ENCODE measurements around the gene LTBP4. TPM values are rescaled to one million over a fixed set of nuclear protein-coding genes. Genes with fewer than 3 reads are reported as not detected.
A peak's percentile ranks its signal among the peaks of the same experiment; 100 is the strongest.

LTBP4 gene
- total and polyA plus RNA-seq, 2 of the 13 experiments (the other 11 are each of a cell fraction or from before 2014, with no cell fraction given) = 0.86 to 2.3 TPM

DNA sequence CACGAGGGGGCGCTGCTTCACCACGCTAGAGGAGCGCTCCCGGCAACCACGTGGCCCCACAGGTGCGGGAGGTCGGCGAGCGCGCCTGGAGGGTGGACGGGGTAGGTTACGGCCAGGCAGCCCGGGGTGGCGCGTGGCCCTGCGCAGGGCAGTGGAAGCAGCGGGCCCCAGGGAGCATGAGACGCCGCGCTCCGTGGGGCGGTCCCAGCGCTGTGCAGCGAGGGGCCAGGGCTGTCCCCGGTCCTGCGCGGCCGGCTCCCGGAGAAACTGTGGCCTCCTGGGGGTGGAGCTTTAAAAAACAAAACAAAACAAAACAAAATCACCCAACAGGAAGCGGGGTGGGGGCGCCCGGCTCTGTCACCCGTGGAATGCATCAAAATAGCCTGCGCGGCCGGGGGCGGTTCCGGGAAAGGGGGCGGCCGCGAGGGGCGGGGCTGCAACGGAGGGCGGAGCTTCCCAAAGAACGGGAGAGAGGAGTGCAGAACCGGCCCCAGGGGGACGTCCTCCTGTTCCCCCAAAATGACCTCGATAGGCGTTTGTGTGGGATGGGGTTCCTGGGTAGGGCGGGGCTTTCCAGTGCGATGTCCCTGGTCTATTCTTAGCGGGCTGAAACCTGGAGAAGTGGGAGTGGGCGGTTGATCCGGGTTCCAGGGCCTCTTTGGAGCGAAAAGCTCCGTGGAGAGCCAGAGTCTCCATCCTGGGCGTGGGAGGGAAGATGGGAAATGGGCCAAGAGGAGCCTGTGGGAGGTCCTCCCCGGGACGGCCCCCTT, 61.9 kb downstream of the LTBP4 start (continued):
- TF ChIP-seq SNAPC4 (CRISPR knock-in tag; IDR thresholded peaks at IDR 0.05) (no peak), ZFX (CRISPR knock-in tag; IDR thresholded peaks at IDR 0.05; ENCODE audit: low read depth) (peak; percentile 50), ZNF3 (CRISPR knock-in tag; IDR thresholded peaks at IDR 0.05) (no peak), SKIL (CRISPR knock-in tag; IDR thresholded peaks at IDR 0.05; ENCODE audit: borderline replicate concordance) (peak; percentile 65), ZNF788 (CRISPR knock-in tag; IDR thresholded peaks at IDR 0.05; ENCODE audit: borderline replicate concordance) (peak; percentile 59; the same call in 1 of the 2 replicates), GPN1 (CRISPR knock-in tag; IDR thresholded peaks at IDR 0.05; ENCODE audit: borderline replicate concordance) (no peak), ZSCAN21 (CRISPR knock-in tag; IDR thresholded peaks at IDR 0.05; ENCODE audit: borderline replicate concordance) (peak; percentile 69; the same call in 1 of the 2 replicates), ZNF317 (CRISPR knock-in tag; IDR thresholded peaks at IDR 0.05) (no peak), ZNF773 (CRISPR knock-in tag; IDR thresholded peaks at IDR 0.05; ENCODE audit: borderline replicate concordance) (peak; percentile 87; the same call in 1 of the 2 replicates), NR2C2 (CRISPR knock-in tag; IDR thresholded peaks at IDR 0.05; ENCODE audit: borderline replicate concordance) (no peak), MTF2 (CRISPR knock-in tag; IDR thresholded peaks at IDR 0.05; ENCODE audit: borderline replicate concordance) (peak; percentile 88; the same call in 1 of the 2 replicates), SMAD9 (CRISPR knock-in tag; IDR thresholded peaks at IDR 0.05) (no peak), HMG20A (CRISPR knock-in tag; IDR thresholded peaks at IDR 0.05; ENCODE audit: borderline replicate concordance) (no peak), ZNF564 (CRISPR knock-in tag; IDR thresholded peaks at IDR 0.05) (no peak; the same call in 1 of the 2 replicates), SP140L (CRISPR knock-in tag; IDR thresholded peaks at IDR 0.05; ENCODE audit: borderline replicate concordance) (no peak), ZNF878 (CRISPR knock-in tag; IDR thresholded peaks at IDR 0.05) (no peak), ZNF567 (CRISPR knock-in tag; IDR thresholded peaks at IDR 0.05; ENCODE audit: borderline replicate concordance) (no peak)
- TF ChIP-seq, protein P1, sequence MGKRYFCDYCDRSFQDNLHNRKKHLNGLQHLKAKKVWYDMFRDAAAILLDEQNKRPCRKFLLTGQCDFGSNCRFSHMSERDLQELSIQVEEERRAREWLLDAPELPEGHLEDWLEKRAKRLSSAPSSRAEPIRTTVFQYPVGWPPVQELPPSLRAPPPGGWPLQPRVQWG (CRISPR knock-in tag; IDR thresholded peaks at IDR 0.05; ENCODE audit: borderline replicate concordance, low read depth) = no peak
- TF ChIP-seq, protein P2, sequence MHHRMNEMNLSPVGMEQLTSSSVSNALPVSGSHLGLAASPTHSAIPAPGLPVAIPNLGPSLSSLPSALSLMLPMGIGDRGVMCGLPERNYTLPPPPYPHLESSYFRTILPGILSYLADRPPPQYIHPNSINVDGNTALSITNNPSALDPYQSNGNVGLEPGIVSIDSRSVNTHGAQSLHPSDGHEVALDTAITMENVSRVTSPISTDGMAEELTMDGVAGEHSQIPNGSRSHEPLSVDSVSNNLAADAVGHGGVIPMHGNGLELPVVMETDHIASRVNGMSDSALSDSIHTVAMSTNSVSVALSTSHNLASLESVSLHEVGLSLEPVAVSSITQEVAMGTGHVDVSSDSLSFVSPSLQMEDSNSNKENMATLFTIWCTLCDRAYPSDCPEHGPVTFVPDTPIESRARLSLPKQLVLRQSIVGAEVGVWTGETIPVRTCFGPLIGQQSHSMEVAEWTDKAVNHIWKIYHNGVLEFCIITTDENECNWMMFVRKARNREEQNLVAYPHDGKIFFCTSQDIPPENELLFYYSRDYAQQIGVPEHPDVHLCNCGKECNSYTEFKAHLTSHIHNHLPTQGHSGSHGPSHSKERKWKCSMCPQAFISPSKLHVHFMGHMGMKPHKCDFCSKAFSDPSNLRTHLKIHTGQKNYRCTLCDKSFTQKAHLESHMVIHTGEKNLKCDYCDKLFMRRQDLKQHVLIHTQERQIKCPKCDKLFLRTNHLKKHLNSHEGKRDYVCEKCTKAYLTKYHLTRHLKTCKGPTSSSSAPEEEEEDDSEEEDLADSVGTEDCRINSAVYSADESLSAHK (CRISPR knock-in tag; IDR thresholded peaks at IDR 0.05; ENCODE audit: borderline replicate concordance) = no peak

Measured in HepG2 (cell line).